Progenitor cell of endocrine pancreas (in vitro differentiated cells): Measurements from ENCODE around the gene LCN10. TPM values are rescaled to one million over a fixed set of nuclear protein-coding genes. Genes with fewer than 3 reads are reported as not detected.

Source experiments
- DNase-seq: peaks from one replicate; pipeline ENCODE4 v3.0.0; 2021; ENCODE audit warnings: low spot score; ENCODE audit not compliant: unreplicated experiment
- H3K27ac Mint-ChIP-seq: 2 replicates; pipeline ENCODE4 v1.8.0; 2021; ENCODE audit warnings: mild to moderate bottlenecking, moderate library complexity, mixed read lengths
- H3K27me3 Mint-ChIP-seq: 2 replicates; pipeline ENCODE4 v1.8.0; 2021; ENCODE audit warnings: mixed read lengths
- H3K36me3 Mint-ChIP-seq: 2 replicates; pipeline ENCODE4 v1.8.0; 2022; ENCODE audit warnings: mixed read lengths; ENCODE audit not compliant: insufficient read depth
- H3K4me1 Mint-ChIP-seq: 2 replicates; pipeline ENCODE4 v1.8.0; 2021; ENCODE audit warnings: low read depth, mixed read lengths
- H3K4me3 Mint-ChIP-seq: 2 replicates; pipeline ENCODE4 v1.8.0; 2021; ENCODE audit warnings: low read depth, mild to moderate bottlenecking, moderate library complexity, mixed read lengths
- H3K9me3 Mint-ChIP-seq: 2 replicates; pipeline ENCODE4 v1.8.0; 2021; ENCODE audit warnings: low read depth, mixed read lengths
- CTCF ChIP-seq: fragments of 200-600 bp; sonication (generic); IDR thresholded peaks from one replicate; pipeline ENCODE4 v1.5.0; 2021; ENCODE audit warnings: antibody characterized with exemption, mild to moderate bottlenecking; ENCODE audit not compliant: unreplicated experiment
- total RNA-seq: library from RNA; stranded (reverse); gene quantifications from 2 replicates; pipeline ENCODE4 v1.2.1, GENCODE V29; 2021

Gene LCN10
- total RNA-seq, 1 donor from 2014 or later = not detected

- DNase-seq = no peak
- Mint-ChIP-seq H3K4me1 (peaks cover 33% of the 10 kb centered on the region), H3K27ac (no peak overlapping the region), H3K9me3 (no peaks in the 10 kb centered on the region), H3K36me3 (no peaks in the 10 kb centered on the region), H3K27me3 (no peaks in the 10 kb centered on the region), H3K4me3 (no peak overlapping the region)
- TF ChIP-seq CTCF = no peak
These were observed 46.2 kb downstream of the LCN10 start for GRCh38 chr9:136696502-136696901.

- DNase-seq = no peak
- Mint-ChIP-seq H3K27ac (no peak overlapping the region), H3K9me3 (no peaks in the 10 kb centered on the region), H3K27me3 (no peaks in the 10 kb centered on the region), H3K4me1 (peaks cover 33% of the 10 kb centered on the region), H3K4me3 (no peak overlapping the region), H3K36me3 (no peaks in the 10 kb centered on the region)
- TF ChIP-seq CTCF = no peak
These were observed 46.8 kb downstream of the LCN10 start for GRCh38 chr9:136695955-136696354.

GRCh38 chr9:136695435-136695895, 47.3 kb downstream of the LCN10 start:
- no peak for DNase-seq
- H3K4me3 Mint-ChIP-seq = no peak overlapping the region
- no peak for TF ChIP-seq CTCF
- no peaks in the 10 kb centered on the region for H3K27me3 Mint-ChIP-seq
- no peaks in the 10 kb centered on the region for H3K9me3 Mint-ChIP-seq
- H3K36me3 Mint-ChIP-seq = no peaks in the 10 kb centered on the region
- no peak overlapping the region for H3K27ac Mint-ChIP-seq
- peaks cover 31% of the 10 kb centered on the region for H3K4me1 Mint-ChIP-seq

GRCh38 chr9:136694872-136695247, 47.9 kb downstream of the LCN10 start:
- no peak overlapping the region for H3K4me3 Mint-ChIP-seq
- TF ChIP-seq CTCF = no peak
- H3K4me1 Mint-ChIP-seq = peaks cover 29% of the 10 kb centered on the region
- DNase-seq = no peak
- no peaks in the 10 kb centered on the region for H3K36me3 Mint-ChIP-seq
- no peaks in the 10 kb centered on the region for H3K9me3 Mint-ChIP-seq
- H3K27me3 Mint-ChIP-seq = peaks cover 3% of the 10 kb centered on the region
- H3K27ac Mint-ChIP-seq = no peak overlapping the region

- Mint-ChIP-seq H3K9me3 (no peaks in the 10 kb centered on the region), H3K4me1 (peaks cover 29% of the 10 kb centered on the region), H3K27ac (peak overlapping the region; percentile 73), H3K27me3 (peaks cover 3% of the 10 kb centered on the region), H3K4me3 (no peak overlapping the region), H3K36me3 (no peaks in the 10 kb centered on the region)
- no peak for DNase-seq
- TF ChIP-seq CTCF = peak; percentile 66
These were observed 48.4 kb downstream of the LCN10 start for GRCh38 chr9:136694163-136694871.
